OCI-LY7 (cell line): ENCODE results near the gene ST7L.

ENCODE experiments used
- CTCF ChIP-seq: fragments of 200-600 bp; sonication (generic); conservative IDR thresholded peaks from 2 replicates; pipeline ENCODE4 v1.5.1; 2014; ENCODE audit warnings: mild to moderate bottlenecking, antibody characterized with exemption, low read length, moderate library complexity, mixed read lengths
- EZH2phosphoT487 ChIP-seq: fragments of 200-600 bp; sonication (generic); IDR thresholded peaks from 2 replicates; pipeline ENCODE4 v1.6.1; 2018; ENCODE audit warnings: low read depth, borderline replicate concordance, mild to moderate bottlenecking, mixed run types, antibody characterized with exemption, low read length, moderate library complexity, mixed read lengths

DNA sequence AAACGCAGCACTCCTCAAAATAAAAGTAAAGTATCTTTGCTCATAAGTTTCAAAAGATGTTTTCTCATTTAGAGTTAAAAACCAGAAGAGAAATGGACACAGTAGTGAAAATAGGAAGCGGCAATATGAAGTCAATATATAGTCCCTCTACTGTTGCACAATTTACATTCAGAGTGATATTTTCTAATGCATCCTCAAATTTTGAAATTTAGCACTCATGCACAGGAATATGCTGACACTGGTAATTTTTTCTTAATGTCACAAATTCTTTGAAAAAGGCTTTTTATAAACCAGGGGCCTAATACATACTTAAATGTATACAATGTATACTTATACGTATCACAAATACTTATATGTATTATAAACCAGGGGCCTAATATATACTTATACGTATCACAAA, 19.5 kb downstream of the ST7L start:
- no peak for TF ChIP-seq CTCF
- TF ChIP-seq EZH2phosphoT487: no peak
